ENCODE measurements around the gene TESMIN.

DNA sequence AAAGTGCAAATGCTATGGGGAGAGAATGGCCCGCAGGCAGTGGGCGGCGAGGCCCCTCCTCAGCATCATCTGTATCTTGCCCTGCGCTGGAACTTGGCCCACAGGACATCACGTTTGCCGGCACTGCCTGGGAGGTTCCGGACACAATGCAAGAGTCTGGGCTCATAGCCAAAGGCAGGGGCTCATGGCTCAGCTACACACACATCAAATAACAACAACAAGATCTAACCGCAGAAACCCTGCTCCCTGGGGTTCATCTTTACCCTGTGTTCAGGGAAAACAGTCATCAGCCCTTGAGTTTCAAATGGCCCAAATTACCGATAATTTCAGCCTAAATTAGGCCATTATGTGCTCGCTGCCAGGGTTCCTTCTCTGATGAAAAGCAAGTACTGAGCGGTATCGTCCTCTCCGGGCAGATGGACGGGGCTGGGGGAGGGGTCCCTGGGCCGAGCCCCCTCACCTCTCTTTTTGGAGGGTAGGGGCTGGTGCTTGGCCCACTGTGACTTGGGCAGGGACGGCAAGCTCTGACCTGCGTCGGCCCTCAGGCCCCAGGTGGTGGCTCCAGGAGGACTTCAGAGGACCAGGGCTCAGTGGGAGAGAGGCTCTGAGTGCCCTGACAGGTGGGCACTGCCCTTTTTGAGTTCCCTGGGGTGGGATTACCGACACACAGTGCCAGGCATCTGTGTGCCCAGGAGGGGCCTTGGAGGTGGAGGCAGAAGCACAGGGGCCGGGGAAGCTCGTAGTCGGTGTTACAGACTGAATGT, 92.0 kb downstream of the TESMIN start:
- TF ChIP-seq POLR2A (IDR thresholded peaks at IDR 0.05; ENCODE audit: low read length) (no peak), GATA1 (IDR thresholded peaks at IDR 0.05; ENCODE audit: low read depth, low read length) (no peak)
